SKM-1 (cell line): ENCODE results near the gene P2RX5.
A peak's percentile ranks its signal among the peaks of the same experiment; 100 is the strongest.

ENCODE experiments used
- DNase-seq: peaks from one replicate; lab custom pipeline; 2025; ENCODE audit not compliant: unreplicated experiment; lab: John Stamatoyannopoulos, UW

P2RX5 gene

GRCh38 chr17:3681565-3681964 is 14.4 kb downstream of the P2RX5 start:
- no peak for DNase-seq

DNA sequence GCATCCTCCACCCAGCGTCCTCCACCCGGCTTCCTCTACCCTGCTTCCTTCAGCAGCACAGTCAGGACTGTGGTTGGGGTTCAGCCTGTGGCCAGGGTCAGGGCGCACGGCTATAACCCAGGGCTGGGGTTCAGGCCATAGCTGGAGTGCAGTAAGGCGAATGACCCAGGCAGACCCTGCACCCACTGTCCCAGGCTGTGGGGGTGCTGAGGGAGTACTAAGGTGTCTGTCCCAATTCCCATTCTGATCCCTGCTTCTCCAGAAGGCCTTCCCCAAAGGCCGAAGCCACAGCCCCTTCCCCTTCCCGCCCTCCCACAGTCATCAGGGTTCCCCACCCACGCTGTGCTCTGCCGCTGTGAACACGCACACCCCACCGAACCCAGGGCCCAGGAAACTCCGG is 14.9 kb downstream of the P2RX5 start:
- no peak for DNase-seq

DNA sequence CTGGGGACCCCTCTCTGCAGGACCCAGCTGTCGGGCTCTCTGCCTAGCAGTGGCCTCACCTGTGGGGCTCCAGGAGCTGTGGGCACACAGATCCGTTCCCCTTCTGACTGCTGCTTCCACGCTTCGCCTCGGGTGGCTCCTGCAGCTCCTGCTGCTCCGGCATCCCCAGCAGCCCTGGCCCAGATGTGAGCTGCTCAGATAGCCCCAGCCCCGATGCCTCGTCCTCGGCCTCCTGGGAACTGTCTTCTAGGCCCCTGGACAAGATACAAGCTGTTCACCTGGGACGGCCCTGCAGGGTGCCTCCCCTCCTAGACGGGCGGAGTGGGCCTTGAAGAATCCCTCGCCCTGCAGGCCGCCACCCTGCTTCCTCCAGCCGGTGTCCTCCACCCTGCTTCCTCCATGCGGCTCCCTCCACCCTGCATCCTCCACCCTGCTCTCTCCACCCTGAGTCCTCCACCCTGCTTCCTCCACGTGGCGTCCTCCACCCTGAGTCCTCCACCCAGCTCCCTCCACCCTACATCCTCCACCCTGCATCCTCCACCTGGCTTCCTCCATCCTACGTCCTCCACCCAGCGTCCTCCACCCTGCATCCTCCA is 16.3 kb downstream of the P2RX5 start:
- DNase-seq, result no peak

GRCh38 chr17:3678821-3679530 is 17.0 kb downstream of the P2RX5 start:
- no peak for DNase-seq

DNA sequence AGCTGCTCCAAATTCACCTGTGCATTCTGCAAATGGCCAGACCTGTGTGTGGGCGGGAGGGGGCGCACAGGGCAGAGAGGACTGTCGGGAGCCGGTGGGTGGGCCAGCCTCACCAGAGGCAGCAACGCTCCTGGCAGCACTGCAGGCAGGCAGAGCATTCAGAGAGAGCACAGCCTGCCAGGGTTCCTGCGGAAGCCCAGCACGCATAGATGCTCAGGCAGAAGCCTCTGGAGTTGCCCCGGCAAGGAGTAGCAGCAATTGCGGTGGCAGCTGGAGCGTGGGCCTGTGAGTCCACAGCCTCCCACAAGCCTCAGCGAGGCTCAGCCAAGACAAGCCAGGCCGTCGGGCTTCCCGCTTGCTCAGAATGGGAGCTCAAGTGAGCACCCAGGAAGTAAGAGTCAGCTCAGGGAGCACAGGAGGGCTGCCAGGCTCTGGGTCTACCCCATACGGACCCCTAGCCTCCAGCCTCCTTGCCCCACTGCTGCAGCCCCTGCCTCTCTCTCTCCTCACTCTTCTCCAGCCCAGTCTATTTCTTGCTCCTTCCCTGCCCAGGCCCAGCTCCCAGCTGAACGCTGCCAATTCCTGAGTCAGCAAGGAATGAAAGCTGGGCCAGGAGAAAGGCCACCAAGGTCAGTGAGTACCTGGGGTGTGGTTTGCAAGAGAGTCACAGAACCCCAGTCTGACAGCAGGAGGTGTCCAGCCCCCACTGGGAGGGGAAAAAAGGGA is 17.7 kb downstream of the P2RX5 start:
- no peak for DNase-seq

DNA sequence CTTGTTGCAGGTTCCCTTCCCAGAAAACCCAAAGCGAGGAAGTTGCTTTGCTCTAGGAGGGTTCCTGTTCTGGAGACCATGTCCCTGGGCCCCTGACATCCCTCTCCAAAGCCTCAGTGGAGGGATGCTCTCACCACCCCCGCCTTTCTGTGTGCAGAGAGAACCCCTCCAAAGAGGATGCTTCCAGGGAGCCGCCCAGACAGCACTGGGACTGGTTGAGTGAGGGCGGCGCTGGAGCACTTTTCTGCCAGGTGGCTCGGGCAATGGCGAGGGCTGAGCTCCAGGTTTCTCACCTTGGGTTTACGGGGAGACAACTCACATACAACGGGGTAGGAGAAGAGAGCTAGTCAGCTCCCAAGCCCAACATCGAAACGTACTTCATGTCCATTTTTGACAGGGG is 20.1 kb downstream of the P2RX5 start:
- no peak for DNase-seq

- DNase-seq, result no peak
Measured at GRCh38 chr17:3672571-3672970, 23.4 kb downstream of the P2RX5 start.

- DNase-seq, result no peak
Measured at GRCh38 chr17:3669548-3669947, 26.4 kb downstream of the P2RX5 start.

DNA sequence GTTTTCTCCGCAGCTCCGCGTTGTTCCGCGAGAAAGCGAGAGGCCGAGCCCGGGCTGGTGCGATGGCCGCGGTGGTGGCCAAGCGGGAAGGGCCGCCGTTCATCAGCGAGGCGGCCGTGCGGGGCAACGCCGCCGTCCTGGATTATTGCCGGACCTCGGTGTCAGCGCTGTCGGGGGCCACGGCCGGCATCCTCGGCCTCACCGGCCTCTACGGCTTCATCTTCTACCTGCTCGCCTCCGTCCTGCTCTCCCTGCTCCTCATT is 26.9 kb downstream of the P2RX5 start:
- DNase-seq, result no peak

- peak; percentile 44 for DNase-seq
Measured at GRCh38 chr17:3668279-3669084, 27.5 kb downstream of the P2RX5 start, which contains the start of the genes EMC6 and TAX1BP3. TSS of gene EMC6 (plus strand) at chr17:3668812. CDS start at chr17:3669147, 335 bp downstream. TSS of gene TAX1BP3 (minus strand) at chr17:3668578. CDS start at chr17:3668526, 52 bp downstream.

- no peak for DNase-seq
Measured at GRCh38 chr17:3667366-3668278, 28.3 kb downstream of the P2RX5 start.

- no peak for DNase-seq
Measured at GRCh38 chr17:3666516-3666915, 29.4 kb downstream of the P2RX5 start.

GRCh38 chr17:3665834-3666233 is 30.1 kb downstream of the P2RX5 start:
- no peak for DNase-seq

- DNase-seq, result no peak
Measured at GRCh38 chr17:3663102-3664011, 32.6 kb downstream of the P2RX5 start.

DNA sequence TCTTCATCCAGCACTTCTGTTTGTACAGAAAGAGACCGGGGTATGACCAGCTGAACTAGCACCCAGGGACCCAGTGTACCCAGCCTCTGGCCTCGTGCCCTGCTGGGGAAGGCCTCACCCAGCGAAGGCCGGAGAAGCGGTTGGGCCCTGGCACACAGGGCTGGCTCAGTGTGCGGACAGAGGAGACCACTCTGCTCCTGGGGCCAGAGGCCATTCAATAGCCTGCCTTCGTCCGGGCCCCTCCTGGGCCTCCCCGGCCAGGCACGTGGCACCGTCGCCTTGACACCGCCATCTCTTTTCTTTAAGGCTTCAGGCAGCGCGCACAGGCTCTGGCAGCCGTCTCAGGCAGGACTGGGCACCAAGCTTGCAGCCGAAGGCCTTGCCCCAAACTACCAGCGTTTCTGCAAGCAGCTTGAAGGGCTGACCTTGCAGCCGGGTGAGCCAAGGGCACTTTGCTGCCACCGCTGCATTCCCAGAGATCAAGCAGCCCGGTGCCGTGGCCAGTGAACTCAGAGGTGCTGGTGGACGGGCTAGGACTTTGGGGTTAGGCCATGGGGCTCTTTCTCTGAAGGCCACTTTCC is 35.6 kb downstream of the P2RX5 start:
- no peak for DNase-seq

DNA sequence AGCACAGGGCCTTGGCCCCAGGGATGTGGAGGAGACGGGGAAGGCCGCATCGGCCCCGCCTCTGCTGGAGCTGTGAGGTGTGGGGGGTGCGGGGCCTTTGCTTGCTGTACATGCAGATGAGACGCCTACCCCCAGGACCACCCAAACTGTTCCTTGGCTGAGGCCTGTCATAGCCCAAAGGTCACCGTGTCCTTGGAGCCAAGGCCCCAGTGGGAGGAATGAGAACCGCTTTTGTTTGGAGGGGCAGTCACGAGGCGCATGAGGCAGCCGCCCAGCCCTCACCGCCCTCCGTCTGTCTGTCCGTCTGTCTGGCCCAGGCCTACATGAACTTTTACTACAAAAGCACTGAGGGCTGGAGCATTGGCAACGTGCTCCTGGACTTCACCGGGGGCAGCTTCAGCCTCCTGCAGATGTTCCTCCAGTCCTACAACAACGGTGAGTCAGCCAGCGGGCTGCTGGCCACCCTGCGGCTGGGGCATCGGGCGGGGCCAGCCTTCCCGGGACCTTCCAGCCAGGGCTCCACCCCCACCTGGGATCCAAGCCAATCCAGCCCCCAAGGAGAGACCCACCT is 36.3 kb downstream of the P2RX5 start:
- DNase-seq, result no peak

DNA sequence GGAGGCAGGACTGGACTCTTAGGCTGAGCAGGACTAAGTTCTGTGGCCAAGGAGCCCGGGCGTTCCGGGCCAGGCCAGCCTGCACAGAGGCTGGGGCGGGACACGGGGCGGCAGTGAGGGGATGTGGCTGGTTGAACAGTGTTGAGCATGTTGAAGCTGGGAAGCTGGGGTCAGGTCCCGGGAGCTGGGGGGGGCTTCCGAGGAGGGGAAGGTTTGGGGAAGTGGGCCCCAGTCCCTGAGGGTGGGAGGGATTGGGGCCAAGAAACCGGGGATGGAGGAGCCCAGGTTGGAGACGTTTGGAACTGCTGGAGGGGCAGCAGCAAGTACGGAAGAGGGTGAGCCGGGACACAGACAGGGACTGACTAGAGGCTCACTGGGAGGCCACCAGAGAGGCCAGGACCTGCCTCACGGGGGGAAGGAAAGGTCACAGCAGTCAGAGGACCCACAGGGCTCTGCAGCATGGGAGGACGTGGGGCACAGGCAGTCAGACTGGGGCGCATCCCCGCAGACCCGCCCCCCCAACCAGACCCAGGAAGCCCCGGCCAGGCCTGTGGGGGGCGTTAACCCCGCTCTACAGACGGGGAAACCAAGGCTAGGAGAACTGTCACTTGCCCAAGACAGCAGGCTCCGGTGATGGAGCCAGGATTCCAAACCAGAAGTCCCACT is 37.0 kb downstream of the P2RX5 start:
- no peak for DNase-seq
